Measurements from ENCODE around the gene PLEKHA7.

The PLEKHA7 gene

GRCh38 chr11:16789560-16790485 is 224.4 kb downstream of the PLEKHA7 start:
- no peak for DNase-seq (ENCODE audit: low read depth in 2 of 2)

DNA sequence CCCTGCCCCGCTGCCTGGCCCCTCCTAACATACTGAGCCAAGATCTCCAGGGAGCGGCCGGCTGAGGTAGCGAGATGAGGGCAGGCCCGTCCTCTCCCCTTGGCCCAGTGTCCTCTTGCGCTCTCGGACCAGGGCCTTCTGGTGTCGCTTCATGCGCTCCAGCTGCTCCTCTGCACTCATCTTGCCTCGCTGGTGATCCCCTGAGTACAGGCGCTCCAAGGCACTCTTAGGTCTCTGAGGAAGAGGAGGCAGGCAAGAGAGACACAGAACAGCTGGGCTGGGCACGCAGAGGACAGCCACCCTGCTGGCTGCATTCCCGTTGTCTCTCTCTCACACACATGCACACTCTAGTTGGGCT is 225.2 kb downstream of the PLEKHA7 start:
- no peak for DNase-seq (ENCODE audit: low read depth in 2 of 2)

DNA sequence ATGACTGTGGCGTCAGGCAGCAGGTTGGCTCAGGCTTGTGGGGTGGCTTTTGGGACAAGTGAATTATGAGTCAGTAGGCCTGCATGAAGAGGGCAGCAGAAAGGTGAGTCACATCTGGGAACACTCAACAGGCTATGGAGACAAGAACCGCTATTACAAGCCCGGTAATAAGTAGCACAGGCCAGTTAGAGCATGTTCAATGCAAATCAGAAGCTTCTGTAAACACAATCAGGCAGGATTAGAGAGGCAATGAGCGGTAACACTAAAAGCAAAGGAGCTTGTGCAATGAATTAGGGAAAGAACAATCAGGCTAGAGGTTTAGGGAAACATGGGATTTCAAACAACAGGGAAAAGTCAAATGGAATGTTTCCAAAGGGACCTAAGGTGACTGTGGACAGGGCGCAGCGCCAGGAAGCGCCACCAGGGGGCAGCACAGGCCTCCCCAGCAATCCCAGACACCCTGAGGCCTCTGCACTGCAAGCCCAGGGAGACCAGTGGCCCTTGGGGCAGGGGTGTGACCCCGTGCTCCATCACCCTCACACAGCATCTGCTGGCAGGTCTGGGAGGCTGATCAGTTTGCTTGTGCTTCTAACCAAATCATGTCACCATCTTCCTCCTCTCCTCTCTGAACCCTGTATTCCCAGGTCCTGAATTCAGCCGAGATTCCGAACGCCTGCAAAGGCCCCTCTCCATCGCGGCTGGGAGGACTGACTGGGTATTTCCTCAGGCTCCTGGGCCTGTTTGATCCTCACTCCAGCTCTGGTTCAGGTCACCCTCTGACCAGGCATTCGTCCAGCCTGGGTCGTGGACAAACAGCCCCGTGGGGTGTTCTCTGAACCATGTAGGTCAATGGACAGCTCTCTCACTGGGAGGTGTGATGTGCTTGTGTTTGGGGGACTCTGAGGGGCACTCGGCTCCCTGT is 225.8 kb downstream of the PLEKHA7 start:
- DNase-seq (ENCODE audit: low read depth in 2 of 2): peak; percentile 36 to 62

- no peak for DNase-seq (ENCODE audit: low read depth in 2 of 2)
Observed at GRCh38 chr11:16787035-16787742, 227.0 kb downstream of the PLEKHA7 start.

DNA sequence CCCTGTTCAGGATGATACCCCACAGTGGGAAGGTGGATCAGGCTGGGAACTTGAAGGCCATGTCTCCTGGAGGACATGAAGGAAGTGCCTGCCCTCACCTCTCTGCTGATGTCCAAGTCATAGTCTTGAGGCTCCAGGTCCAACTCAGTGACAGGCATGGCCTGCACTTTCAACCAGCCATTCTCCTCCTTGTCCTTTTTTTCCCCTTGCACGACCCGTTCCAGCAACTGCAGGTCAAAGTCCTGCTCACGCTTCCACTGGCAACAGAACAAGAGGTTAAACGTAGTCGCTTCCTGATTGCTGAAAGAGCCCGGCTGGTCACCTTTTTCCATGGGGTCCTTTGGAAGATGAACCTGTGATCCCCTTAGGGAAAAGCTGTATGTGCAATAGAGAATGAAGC is 228.1 kb downstream of the PLEKHA7 start:
- DNase-seq (ENCODE audit: low read depth in 2 of 2): no peak

DNA sequence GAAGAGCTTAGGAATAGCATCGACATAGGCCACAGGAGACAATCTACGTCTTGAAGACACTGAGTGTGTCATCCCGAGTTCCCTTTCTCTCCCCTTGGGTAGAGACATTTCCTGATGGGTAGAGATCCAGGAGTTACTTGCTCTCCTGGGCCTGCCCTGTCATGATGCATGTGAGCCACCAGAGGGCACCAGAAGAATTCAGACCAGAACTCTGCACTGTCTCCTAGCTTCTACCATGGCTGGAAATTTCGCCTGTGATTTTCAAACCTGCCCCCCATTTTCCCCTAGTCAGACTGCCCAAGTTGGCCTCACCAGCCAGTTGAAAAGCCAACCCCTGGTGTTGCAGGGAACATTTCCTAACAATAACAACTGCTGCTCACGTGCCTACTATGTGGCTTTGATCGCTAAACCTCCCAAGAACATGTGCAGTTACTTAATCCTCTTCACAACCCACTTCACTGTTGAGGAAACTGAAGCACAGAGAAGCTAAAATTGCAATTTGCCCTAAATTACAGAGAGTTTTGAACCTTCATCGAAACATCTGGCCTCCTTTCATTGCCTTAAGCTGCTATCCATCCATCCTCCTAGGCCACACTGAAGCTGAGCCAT is 228.6 kb downstream of the PLEKHA7 start:
- DNase-seq (ENCODE audit: low read depth in 2 of 2): peak; percentile 45 to 49

DNA sequence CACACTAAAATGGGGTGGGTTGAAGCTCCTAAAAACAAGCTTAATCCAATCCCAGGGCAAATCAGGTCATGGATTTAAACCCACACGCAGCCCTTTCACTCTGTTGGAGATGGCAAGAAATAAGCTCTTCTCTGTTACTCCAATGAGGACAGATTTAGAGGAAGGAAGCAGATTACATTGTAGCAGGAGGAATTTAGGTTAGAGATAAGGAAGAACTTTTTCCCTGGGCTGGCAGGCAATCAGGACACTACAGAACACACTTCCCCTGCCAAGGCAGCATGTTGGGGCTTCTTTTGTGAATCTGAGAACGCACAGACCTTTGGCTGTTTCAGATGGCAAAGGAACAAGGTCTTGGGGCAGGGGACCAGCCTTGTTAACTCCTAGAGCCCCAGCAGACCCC is 229.5 kb downstream of the PLEKHA7 start:
- DNase-seq (ENCODE audit: low read depth in 2 of 2): no peak

- no peak for DNase-seq (ENCODE audit: low read depth in 2 of 2)
Observed at GRCh38 chr11:16784097-16784496, 230.1 kb downstream of the PLEKHA7 start.

DNA sequence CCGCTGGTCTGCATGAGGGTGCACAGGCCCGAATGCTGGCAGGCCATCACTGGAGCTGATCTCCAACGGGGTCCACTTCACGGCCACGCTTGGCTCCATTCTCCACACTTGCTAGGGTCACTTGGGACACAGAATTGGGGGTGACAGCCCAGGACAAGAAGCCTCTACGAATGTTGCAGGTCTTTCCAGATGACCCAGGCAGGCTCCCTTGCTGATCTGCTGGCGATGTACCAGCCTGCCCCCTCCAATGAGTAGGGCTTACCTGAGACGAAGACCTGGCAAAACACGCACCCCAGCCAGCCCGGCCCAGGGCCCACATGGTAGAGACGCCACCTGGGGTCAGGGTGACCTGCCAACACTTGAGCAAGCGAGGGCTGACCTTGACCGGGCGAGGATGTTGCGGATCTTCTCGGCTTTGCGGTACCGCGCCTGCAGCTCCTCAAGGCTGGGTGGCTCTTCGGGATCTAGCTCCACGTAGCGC is 230.9 kb downstream of the PLEKHA7 start:
- no peak for DNase-seq (ENCODE audit: low read depth in 2 of 2)

- DNase-seq (ENCODE audit: low read depth in 2 of 2): no peak
Observed at GRCh38 chr11:16781936-16782919, 232.0 kb downstream of the PLEKHA7 start.

- DNase-seq (ENCODE audit: low read depth in 2 of 2): no peak
Observed at GRCh38 chr11:16780698-16781550, 233.3 kb downstream of the PLEKHA7 start.

DNA sequence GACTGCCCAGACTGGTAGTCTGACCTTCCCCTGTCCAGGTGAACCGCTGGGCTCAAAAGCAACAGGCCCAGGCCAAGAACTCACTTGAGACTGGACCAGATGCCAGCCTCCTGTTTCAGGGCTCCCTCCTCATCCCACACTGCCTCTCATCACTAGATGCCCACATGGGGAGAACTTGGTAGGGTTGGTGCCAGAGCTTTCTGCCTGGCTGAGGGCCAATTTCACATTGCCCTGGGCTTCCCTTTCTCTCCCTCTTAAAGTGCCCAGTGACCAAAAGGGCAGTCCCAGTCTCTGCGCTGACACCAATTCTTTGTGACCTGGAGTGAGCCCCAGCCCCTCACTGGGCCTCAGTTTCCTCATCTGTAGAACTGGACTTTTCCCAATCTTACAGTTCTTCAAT is 234.1 kb downstream of the PLEKHA7 start:
- no peak for DNase-seq (ENCODE audit: low read depth in 2 of 2)

GRCh38 chr11:16779436-16779835 is 234.8 kb downstream of the PLEKHA7 start:
- no peak for DNase-seq (ENCODE audit: low read depth in 2 of 2)

DNA sequence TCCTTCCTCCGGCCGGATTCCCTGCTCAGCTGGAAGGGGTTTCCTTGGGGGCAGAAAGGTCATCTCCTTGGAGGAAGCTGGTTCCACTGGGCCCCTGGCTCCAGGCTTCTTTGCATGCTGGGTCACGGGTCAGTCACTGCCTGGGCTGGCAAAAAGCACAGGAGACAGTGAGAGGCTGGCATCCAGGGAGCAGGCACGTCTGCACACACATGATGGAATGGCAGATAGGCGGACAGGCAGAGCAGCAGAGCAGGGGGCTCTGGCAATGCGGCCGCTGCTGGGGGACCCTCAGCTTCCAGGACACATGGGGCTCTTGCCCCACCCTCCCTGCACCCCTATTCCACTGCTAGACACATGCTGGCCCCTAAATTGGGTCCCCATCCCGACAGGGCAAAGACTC is 235.3 kb downstream of the PLEKHA7 start:
- no peak for DNase-seq (ENCODE audit: low read depth in 2 of 2)

- DNase-seq (ENCODE audit: low read depth in 2 of 2): no peak
Observed at GRCh38 chr11:16778286-16778685, 235.9 kb downstream of the PLEKHA7 start.

- no peak for DNase-seq (ENCODE audit: low read depth in 2 of 2)
Observed at GRCh38 chr11:16777613-16777975, 236.6 kb downstream of the PLEKHA7 start.

DNA sequence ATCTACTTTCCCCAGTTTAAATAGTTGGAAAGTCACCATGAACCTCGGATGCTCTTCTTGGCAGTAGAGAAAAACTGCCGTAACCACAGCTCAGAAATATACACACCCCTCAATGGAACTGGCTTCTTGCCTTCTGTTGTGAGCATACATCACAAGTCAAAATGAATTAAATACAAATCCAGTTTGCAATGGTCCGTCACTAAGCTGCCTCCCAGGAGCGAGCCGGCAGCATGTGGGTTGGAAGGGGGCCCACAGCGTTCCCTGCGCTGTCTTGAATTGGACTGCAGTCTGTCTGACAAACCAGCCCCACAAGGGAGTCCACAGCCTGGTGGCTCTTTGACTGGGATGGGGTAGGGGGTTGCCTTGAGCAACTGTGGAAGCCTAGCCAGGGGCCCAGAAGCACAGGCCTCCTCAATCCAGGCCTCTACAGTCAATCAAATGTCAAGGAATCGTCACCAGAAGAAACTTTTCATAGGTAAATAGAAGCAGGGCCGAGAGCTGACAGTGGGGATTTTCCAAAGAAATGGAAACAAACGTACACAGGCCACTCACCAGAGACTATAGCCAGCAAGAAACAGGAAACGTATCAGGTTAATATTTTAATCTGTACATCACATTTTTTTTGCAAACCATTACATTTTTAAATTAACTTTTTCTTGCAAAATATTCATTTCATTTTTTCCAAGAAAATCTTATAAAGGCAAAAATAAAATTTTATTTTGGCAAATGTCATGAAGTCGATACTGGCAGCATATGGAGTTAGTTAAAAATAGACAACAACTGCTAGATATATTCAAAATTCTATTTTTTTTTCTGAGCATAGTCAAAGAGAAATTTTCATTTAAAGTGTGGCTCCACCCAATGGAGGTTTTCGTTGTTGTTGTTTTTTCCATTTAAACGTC is 237.3 kb downstream of the PLEKHA7 start:
- DNase-seq (ENCODE audit: low read depth in 2 of 2): no peak

GRCh38 chr11:16775614-16776283 is 238.5 kb downstream of the PLEKHA7 start:
- no peak for DNase-seq (ENCODE audit: low read depth in 2 of 2)
